Keratinocyte (primary cell): ENCODE results near the gene LILRA1.

ENCODE experiments used
- EZH2 ChIP-seq: IDR thresholded peaks from one replicate; pipeline ENCODE4 v1.6.1; 2012; ENCODE audit warnings: inconsistent platforms, mild to moderate bottlenecking, low read length, moderate library complexity
- TF ChIP-seq, protein P1 (sequence below), 3 experiments: IDR thresholded peaks in 1 of 3; conservative IDR thresholded peaks in 1 of 3; optimal IDR thresholded peaks in 1 of 3; 2 replicates in 2 of 3; 3 replicates in 1 of 3; pipeline versions ENCODE3 to v1.5.1; 2011; ENCODE audit warnings: low read length in 3 of 3, mild to moderate bottlenecking in 3 of 3, moderate library complexity in 2 of 3, control low read depth in 1 of 3, inconsistent platforms in 1 of 3; ENCODE audit not compliant: insufficient read depth in 2 of 3; ENCODE audit errors: extremely low read depth in 1 of 3

DNA sequence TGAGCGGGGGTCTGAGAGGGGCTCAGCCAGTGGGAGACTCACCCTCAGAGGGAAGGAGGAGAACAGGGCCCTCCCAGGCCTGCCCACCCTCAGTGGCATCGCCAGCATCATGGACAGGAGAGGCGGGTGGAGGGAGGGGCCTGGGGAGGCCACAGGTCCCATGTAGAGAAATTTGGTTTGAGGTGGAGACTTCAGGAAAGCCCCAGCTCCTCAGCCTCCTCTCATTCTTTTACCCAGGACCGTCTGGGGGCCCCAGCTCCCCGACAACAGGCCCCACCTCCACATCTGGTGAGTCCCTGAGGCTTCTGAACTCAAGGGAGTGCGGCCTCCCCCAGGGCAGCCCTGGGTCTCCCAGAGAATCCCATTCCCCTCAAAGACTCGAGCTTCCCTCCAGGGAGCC, 40.0 kb downstream of the LILRA1 start:
- TF ChIP-seq, protein P1, sequence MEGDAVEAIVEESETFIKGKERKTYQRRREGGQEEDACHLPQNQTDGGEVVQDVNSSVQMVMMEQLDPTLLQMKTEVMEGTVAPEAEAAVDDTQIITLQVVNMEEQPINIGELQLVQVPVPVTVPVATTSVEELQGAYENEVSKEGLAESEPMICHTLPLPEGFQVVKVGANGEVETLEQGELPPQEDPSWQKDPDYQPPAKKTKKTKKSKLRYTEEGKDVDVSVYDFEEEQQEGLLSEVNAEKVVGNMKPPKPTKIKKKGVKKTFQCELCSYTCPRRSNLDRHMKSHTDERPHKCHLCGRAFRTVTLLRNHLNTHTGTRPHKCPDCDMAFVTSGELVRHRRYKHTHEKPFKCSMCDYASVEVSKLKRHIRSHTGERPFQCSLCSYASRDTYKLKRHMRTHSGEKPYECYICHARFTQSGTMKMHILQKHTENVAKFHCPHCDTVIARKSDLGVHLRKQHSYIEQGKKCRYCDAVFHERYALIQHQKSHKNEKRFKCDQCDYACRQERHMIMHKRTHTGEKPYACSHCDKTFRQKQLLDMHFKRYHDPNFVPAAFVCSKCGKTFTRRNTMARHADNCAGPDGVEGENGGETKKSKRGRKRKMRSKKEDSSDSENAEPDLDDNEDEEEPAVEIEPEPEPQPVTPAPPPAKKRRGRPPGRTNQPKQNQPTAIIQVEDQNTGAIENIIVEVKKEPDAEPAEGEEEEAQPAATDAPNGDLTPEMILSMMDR (optimal IDR thresholded peaks at IDR 0.05 in 1 of 3, IDR thresholded peaks at IDR 0.05 in 1 of 3, conservative IDR thresholded peaks at IDR 0.05 in 1 of 3; ENCODE audit: extremely low read depth in 1 of 3, insufficient read depth in 2 of 3, low read length in 3 of 3), result no peak
- no peak for TF ChIP-seq EZH2
